A204.1 (cell line): ENCODE measurements around the gene SDK1.

Source experiments
- FAIRE-seq: peaks from 2 replicates; lab custom pipeline; 2012; peaks lifted over from hg19 to GRCh38; lab: Jason Lieb, UNC

Gene SDK1, protein sequence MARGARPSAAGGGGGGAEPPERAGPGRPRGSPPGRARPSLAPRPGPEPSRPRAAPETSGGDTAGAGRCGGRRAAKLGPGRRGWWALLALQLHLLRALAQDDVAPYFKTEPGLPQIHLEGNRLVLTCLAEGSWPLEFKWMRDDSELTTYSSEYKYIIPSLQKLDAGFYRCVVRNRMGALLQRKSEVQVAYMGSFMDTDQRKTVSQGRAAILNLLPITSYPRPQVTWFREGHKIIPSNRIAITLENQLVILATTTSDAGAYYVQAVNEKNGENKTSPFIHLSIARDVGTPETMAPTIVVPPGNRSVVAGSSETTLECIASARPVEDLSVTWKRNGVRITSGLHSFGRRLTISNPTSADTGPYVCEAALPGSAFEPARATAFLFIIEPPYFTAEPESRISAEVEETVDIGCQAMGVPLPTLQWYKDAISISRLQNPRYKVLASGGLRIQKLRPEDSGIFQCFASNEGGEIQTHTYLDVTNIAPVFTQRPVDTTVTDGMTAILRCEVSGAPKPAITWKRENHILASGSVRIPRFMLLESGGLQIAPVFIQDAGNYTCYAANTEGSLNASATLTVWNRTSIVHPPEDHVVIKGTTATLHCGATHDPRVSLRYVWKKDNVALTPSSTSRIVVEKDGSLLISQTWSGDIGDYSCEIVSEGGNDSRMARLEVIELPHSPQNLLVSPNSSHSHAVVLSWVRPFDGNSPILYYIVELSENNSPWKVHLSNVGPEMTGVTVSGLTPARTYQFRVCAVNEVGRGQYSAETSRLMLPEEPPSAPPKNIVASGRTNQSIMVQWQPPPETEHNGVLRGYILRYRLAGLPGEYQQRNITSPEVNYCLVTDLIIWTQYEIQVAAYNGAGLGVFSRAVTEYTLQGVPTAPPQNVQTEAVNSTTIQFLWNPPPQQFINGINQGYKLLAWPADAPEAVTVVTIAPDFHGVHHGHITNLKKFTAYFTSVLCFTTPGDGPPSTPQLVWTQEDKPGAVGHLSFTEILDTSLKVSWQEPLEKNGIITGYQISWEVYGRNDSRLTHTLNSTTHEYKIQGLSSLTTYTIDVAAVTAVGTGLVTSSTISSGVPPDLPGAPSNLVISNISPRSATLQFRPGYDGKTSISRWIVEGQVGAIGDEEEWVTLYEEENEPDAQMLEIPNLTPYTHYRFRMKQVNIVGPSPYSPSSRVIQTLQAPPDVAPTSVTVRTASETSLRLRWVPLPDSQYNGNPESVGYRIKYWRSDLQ (N-terminal part only)

DNA sequence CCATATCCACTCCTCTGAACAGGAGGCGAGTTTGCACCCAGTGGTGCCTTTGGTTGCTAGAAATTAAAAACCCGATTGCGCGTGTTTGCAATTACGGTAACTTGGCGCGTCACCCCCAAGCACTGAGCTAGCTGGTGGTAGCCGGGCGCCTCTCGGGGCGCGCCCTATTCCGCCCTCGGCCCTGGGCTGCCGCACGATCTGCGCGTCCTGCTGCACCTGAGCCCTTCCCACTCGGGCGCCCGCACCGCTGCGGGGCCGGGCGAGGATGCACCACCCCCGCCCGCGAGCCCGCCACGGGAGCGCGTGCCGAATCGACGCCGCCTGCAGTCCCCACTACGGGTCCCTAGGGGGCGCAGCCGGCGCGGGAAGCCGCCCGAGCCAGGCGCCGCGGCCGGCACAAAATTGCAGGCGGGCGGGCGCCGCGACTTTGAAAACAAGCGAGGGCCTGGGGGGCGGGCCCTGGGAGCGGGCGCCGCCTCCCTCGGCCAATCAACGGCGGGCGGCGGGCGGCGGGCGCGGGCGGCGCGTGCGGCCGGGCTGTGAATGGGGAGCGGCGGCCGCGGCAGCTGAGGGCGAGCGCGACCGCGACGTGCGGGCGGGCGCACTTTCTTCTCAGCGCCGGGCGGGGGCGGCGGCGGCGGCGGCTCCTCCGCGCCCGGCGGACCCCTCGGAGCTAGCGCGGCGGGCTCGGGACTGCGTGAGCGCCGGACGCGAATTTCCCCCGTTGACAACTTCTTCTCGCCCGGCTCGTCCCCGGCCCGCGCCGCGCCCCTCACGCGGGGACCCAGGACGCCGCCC is at the start of gene SDK1:
TSS of gene SDK1 (plus strand) at position 602 of the 798 bp plus-strand sequence. CDS start 335 bp downstream, outside the sequence.
- no peak for FAIRE-seq

DNA sequence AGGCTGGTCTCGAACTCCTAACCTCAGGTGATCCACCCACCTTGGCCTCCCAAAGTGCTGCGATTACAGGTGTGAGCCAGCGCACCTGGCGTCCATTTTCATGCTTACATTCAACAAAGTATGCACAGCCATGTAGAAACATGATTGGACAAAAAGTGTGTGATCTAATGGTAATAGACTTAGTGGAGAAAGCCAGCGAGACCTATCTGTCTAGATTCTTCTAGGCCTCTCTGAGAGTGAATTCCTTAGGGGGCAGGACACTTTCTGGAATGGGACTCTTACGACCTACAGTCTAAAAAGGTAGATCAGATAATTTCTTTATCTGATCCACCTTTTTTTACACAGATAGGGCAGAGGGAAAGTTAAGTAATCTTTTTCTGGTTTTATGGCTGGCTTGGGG is 46.3 kb upstream of the SDK1 start:
- no peak for FAIRE-seq

GRCh38 chr7:3259711-3260400 is 41.2 kb upstream of the SDK1 start:
- no peak for FAIRE-seq

DNA sequence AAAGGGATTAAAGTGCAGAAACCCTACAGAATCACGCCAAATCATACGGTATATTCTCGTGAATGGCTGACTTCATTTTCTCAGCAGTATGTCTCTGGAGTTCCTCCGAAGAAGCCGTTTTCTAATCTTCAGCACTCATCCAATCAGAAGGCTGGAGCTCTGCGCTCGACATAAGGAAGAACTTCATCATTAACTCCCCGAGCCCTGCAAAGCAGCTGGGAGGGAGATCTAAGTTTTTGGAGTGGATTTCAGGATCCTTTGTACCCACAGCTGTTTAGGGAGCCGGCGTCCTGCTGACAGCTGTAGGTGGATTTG is 40.7 kb upstream of the SDK1 start:
- no peak for FAIRE-seq

DNA sequence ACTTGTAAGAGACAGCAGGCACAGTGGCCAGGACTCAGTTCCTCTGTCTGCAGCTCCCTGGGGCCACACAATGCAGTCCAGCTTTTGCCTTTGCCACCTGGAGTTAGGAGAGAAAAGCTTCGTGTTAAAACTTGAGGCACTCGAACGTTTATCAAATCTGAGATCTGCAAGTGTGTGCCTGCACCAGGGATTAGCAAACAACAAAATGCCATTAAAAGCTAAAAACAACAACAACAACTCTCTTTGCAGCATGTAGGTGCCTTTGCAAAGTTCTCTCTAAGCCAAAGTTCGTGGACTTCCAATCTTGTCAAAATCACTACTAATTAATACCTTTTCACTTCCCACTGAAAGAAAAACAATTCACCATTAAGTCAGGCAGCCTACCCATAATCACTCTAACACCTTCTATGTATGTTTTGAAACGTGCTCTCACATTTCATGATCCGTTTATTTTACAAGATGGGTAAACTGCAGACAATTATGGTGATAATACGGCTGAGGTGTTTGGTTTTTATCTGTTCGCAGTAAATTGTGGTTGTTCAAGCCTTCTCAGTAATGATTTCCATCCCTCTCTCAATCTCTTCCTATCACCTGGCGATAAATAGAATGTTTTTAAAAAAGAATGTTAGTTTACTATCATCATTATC is 36.2 kb upstream of the SDK1 start:
- FAIRE-seq = no peak

DNA sequence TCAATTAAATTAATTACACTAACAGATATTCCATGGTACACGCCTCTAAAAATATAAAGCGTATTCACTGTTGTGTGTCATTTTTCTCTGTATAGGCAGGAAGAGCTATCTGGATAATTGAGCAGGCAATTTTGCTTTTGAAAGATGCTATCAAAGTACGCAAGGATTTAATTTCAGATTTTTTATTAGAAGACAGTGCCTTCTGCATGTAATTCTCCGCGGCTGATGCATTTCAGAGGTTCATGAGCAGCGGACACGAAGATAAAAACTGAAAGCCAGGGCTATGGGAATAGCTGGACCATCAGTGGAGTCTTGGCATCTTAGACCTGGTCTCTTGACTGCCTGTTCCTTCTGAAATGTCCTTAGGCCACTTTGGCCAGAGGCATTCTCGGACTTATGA is 35.7 kb upstream of the SDK1 start:
- FAIRE-seq = no peak

DNA sequence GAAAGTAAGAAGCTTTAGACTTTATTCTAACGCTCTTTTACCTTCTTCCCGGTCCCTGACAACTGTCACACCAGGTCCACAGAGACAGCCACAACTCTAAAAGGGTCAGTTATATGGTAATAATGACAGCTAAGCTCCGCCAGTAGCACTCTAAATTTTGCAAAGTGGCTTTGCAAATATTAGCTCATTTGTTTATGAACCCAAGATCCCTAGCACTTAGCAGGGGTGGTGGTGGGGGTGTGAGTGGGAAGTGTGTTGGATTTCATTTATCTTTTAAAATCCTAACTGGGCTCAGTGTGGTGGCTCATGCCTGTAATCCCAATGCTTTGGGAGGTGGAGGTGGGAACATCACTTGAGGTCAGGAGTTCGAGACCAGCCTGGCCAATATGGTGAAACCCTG is 34.8 kb upstream of the SDK1 start:
- no peak for FAIRE-seq

GRCh38 chr7:3267966-3268690 is 32.9 kb upstream of the SDK1 start:
- FAIRE-seq = no peak

- no peak for FAIRE-seq
These were observed 30.7 kb upstream of the SDK1 start for GRCh38 chr7:3270362-3270761.

GRCh38 chr7:3271298-3271697 is 29.8 kb upstream of the SDK1 start:
- FAIRE-seq = no peak

DNA sequence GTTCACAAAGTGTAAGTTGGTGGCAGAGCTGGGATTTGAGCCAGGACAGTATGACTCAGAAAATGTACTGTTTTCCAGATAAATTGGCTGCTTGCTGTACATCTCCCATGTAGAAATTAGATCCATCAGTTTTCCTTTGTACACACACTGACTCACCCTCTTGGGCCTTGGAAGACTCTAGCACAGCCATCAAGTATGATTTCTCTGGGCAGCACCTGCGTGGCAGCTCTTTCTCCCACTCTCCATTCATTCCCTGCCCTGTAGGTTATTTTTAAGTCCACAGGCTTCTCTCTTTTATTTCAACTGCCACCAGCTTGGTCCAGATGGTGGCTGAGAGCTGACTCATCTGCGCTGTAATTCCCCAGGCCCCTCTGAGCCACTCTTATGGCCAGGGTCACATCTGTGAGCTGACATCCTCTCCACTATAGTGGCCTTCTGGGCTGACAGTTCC is 28.3 kb upstream of the SDK1 start:
- FAIRE-seq = no peak

DNA sequence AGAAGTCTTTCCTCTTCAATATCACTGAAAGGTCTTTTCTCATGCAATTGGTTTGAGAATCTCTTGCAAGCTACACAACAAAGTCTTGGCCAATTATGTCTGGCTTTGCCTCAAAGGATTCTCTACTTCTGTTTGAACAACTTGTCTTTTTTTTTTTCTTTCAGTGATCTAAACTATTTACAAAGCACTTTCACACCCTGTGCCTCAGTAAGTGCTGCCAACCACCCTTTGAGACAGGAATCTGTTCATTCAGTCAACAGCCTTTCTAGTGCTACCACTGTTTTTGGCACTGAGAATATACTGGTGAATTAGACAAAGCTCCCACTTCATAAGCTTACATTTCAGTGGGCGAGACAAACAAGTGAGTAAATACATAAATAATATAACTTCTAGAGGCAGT is 26.9 kb upstream of the SDK1 start:
- no peak for FAIRE-seq

GRCh38 chr7:3277604-3278572 is 23.2 kb upstream of the SDK1 start:
- FAIRE-seq = no peak

DNA sequence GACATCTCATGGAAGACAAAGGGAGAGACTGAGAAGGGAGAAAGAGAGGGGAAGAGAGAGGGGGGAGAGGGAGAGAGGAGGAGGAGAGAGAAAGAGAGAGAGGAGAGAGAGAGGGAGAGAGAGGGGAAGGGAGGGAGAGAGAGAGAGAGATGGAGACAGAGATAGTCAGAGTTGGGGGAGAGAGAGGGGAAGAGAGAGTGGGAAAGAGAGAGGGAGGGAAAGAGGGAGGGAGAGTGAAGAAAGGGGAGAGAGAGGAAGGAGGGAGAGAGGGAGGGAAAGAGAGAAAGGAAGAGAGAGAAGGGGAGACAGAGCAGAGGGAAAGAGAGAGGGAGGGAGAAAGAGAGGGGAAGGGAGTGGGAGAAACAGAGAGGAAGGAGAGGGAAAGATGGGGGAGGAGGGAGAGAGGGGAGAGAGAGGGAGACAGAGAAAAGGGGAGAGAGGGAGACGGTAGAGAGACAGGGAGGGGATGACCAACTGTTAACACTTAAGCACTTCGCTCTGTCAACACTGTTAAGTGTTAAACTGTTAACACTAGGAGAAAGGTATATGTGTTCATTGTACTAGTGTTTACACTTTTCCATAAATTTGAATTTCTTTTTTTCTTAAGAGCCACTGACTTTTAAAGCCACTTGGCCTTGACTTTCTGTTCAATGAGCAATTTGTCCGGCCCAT is 21.8 kb upstream of the SDK1 start:
- no peak for FAIRE-seq

- FAIRE-seq = no peak
These were observed 20.6 kb upstream of the SDK1 start for GRCh38 chr7:3280445-3280844.

GRCh38 chr7:3280946-3281656 is 20.0 kb upstream of the SDK1 start:
- no peak for FAIRE-seq

DNA sequence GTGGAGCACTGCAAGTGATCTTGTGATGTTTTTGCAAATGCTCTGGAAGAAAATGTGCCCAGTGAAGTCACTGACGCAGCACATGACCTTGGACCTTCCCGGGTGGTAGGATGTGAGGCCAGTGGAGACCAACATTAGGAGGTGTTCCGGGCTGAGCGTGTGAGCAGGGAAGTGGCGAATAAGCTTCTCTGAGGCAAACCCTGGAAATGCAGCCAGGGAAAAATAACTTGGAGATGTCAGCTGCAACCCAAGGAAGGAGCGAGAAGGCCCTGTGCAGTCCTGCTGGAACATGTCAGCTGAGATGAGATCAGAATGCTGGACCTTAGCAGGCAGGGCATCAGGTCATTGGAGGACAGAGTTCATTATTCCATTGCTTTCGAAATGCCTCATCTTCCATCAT is 18.6 kb upstream of the SDK1 start:
- no peak for FAIRE-seq
